Adrenal gland (tissue), 5 donors: ENCODE measurements around the gene LSS.

Experiments used
- CTCF ChIP-seq, 6 experiments: fragments of 450-650 bp in 4 of 6; fragments of 200-600 bp in 2 of 6; sonication (generic) in 1 of 6; IDR thresholded peaks; 1 replicate in 5 of 6; 2 replicates in 1 of 6; pipeline versions ENCODE4 v1.5.1 to v1.8.0; 2016 to 2021; ENCODE audit warnings: antibody characterized with exemption in 6 of 6, mild to moderate bottlenecking in 2 of 6, moderate library complexity in 1 of 6
- POLR2A ChIP-seq, 2 donors: fragments of 450-650 bp; IDR thresholded peaks; one replicate each; pipeline ENCODE4 v1.6.1; 2017; ENCODE audit warnings: antibody characterized with exemption in 2 of 2, mild to moderate bottlenecking in 2 of 2, moderate library complexity in 1 of 2
- donor health status: DM: no; HTN: no; CAD: no.

GRCh38 chr21:46184625-46185555 lies 43.7 kb downstream of the LSS start:
- TF ChIP-seq POLR2A (IDR thresholded peaks at IDR 0.05) (peak in 1 of 2 donors; percentile 46), CTCF (IDR thresholded peaks at IDR 0.05) (no peak)
